HG02678 (cell line): ENCODE measurements around the gene MTG2.
A peak's percentile ranks its signal among the peaks of the same experiment; 100 is the strongest.
"Not testable (repeated sequence)": the region's sequence is repeated elsewhere in the genome, so short reads cannot be mapped to it uniquely, and the experiment has no call there.

ENCODE experiments used
- ATAC-seq: cut with Tn5 transposase; IDR thresholded peaks from one replicate; pipeline ENCODE4 v1.9.1; 2021; ENCODE audit warnings: mild to moderate bottlenecking, moderate library complexity; ENCODE audit not compliant: unreplicated experiment

Gene MTG2

DNA sequence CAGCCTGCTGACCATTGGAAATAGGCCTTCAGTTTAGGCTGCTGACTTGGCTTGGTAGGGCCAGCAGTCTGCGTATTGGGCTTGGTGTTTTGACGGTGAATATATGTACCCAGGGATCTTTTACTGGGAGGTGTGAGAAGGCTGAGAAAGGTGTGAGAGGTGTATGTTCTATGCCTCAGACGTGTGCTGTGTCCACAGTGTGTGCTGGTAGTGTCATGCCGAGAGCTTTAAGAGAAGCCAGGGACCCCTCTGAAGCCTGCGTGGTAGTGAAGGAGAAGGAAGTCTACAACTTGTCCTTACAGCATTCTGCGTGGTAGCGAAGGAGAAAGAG is 37.2 kb upstream of the MTG2 start:
- ATAC-seq, result no peak

DNA sequence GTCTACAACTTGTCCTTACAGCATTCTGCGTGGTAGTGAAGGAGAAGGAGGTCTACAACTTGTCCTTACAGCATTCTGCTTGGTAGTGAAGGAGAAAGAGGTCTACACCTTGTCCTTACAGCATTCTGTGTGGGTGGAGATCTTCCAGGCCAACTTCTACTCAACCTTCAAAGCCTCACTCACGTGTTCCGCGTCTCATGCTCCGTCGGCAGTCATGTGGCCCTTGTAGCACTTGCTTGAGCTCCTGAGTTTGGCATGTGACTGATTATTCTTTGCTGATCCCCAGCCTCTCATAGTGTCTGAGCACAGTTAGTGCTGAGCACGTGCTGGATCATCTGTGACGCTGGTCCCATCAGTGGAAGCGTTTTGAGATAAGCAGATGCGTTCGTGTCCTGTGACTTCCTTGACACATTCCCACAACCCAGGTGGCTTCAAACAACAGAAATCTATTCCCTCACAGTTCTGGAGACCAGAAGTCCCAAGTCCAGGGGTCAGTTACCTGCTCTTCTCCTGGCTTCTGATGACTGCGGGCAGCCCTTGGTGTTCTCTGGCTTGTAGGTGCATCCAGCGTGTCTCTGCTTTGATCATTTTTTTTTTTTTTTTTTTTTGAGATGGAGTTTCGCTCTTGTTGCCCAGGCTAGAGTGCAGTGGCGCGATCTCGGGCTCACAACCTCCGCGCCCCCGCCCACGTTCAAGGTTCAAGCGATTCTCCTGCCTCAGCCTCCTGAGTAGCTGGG is 36.6 kb upstream of the MTG2 start:
- no peak for ATAC-seq

DNA sequence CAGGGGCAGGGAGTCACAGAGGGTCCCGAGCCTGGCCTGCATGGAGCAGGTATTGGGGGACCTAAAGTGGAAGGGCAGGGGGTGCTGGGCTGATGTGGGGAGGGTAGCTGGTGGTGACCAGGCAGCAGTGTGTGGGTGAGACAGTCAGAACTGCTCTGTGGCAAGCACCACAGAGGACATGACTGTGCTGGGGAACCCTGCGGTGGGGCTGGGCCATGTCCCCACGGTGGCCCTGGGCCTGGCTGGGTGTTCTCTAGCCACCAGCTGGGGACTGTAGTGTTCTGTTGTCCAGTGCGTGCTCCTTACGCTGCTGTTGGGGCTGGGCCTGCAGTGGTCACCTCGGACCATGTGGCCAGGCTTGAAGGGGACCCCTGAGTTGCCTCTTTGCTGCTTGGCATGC is 35.7 kb upstream of the MTG2 start:
- ATAC-seq, result no peak

DNA sequence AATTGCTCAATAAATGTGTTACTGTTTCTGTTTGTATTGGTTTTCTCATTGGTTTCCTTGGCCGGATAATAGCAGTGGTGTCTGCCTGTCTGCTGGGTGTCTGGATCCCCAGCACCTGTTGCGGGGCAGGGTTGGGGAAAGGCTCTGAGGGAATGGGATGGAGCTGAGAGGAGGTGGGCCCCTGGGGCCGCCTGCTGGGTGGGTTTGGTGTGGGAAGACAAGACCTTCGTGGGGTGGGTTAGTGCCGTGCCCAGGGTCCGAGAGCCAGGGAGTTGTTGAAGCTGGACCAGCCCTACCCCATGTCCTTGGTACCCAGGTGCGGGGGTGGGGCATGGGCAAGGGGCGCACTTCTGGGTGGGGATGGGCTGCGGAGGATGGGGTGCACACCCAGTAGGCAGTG is 35.3 kb upstream of the MTG2 start:
- no peak for ATAC-seq

DNA sequence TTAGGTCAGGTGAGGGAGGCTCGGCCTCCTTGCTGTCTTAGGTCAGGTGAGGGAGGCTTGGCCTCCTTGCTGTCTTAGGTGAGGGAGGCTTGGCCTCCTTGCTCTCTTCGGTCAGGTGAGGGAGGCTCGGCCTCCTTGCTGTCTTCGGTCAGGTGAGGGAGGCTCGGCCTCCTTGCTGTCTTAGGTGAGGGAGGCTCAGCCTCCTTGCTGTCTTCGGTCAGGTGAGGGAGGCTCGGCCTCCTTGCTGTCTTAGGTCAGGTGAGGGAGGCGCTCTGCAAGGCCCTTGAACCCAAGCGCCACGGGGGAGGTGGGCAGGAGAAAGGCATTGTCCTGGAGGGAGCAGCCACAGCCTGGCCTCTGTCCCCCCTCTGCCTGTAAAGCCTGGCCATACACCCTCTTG is 34.4 kb upstream of the MTG2 start:
- ATAC-seq, result not testable (repeated sequence)

DNA sequence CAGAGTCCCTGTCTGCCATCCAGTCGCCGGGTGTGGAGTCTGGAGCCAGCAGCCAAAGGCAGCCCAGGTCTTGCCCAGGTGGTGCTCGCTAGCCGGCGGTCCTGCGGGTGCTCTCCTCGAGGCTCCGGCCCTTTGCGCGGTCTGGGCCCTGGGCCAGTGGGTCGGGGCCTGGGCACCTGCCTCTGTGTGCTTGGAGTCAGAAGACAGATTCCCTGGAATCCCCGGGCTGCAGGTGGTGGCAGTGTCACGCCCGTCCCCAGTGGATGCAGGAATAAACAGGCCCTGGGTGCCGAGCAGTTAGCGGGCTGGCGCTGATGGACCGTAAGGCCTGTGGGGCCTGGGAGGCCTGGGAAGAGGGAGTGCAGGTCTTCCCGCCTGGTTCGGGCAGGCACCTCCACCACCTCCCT is 33.9 kb upstream of the MTG2 start:
- ATAC-seq, result no peak

DNA sequence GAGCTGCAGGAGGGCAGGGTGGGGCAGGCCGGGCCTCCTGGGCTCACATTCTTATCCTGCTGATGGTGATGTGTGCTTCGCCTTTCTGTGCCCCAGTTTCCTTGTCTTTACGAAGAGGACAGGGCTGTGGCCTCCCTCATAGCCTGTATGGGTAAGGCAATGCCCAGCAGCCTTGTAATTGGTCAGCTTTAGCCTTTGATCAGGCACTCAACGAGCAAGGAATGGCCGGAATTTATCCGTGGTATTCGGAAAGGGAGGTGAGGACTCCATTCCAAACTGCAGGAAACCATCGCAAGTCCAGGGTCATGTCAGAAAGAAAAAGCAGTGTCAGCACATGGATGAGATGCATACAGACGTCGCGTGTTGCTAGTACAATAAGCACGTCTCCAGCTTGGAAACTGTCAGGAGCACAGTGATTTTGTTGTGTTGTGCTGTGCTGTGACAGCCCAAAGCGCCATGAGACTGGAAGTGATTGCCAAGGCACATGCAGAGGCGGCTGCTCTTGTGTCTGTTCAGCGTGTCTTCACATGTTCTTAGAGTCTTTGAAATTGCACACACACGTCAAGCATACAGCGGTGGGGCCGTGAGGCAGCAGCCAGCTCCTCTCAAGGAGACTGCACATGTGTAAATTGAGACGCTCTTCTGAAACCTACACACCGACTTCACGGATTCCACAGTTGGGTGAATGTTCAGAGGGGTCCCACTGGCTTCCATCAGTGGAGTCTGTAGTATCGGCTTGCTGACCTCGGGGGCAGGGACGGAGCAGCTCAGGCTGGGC is 33.1 kb upstream of the MTG2 start:
- no peak for ATAC-seq

DNA sequence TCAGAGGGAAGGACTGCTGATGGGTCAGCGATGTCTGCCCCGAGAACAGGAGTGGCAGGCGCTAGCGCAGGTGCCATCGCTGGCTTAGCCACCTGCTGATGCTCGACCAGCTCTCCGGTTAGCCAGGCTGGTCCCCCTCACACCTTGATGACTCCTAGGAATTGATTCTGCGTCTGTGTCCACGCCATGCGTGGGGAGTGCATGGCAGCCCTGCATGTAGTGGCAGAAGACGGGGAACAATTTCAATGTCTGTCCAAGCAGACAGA is 32.6 kb upstream of the MTG2 start:
- no peak for ATAC-seq

DNA sequence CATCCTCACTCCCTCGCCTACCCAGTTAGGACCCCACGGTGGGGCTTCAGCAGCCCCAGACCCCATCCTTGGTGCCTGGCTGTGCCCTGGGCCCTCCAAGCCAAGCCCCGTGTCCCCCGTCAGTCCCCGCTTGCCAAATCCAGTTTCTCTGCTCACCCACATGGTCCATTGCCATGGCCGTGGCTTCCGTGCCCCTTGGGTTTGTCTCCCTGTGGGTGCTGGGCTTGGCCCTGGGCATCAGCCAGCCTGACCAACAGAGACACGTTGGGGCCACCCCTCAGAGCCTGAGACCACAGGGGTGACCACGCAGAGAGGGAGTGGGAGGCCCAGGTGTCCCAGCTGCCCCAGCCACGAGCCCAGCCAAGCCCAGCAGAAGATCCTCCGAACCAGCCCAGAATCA is 31.6 kb upstream of the MTG2 start:
- no peak for ATAC-seq

DNA sequence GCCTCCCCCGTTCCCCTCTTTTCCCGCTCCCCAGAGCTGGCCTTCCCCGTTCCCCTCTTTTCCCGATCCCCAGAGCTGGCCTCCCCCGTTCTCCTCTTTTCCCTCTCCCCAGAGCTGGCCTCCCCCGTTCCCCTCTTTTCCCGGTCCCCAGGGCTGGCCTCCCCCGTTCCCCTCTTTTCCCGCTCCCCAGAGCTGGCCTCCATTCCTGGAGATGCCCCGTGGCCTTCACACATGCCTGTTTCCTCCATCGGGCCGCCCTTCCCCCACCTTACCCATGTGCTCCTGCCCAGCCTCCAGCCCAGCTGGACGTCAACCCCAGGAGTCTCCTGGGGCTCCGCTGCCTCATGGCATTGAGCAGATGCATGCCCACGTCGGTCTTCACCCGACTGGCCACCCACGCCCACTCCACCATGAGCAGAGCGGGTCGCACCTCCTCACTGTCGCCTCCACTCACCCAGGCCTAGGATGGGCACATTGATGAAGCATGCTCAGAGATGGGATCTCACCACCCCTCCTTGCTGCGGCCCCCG is 30.9 kb upstream of the MTG2 start:
- no peak for ATAC-seq

DNA sequence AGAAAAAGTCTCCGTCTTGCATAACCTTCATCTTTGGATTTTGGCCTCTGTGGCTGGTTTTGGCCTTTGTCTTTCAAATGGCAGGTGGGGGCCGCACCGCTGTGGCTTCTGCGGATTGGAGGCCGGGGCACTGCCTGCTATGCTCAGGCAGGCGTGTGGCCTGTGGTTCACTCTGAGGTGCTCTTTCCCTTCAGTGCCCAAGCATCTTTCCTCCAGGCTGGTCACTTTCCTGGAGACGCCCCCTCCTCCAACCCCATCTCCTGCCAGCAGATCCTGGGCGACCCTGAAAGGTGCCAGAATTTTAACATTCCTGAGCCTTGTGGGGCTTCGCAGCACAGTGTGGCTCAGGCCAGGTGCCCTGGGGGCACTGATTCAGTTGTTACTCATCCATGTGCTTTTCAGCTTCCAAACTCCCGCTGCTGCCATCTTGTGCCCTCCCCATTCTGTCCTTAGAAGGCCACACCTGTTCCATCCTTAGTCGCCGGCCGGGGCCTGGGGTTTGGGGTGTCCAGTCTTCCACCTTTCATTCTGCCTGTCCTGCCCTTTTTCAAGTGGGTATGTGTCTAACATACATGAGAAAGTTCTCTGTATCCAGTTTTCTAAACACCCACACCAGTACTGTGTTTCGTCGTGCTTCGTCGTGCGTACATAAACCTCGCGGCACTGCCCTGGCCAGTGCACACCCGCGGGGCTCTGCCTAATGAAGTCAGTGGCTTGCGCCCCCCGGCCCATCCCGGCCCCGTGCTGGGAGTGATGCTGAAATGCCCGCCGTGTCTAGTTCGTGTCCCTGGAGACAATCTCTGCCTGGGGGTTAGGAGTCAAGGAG is 27.2 kb upstream of the MTG2 start:
- ATAC-seq, result no peak

DNA sequence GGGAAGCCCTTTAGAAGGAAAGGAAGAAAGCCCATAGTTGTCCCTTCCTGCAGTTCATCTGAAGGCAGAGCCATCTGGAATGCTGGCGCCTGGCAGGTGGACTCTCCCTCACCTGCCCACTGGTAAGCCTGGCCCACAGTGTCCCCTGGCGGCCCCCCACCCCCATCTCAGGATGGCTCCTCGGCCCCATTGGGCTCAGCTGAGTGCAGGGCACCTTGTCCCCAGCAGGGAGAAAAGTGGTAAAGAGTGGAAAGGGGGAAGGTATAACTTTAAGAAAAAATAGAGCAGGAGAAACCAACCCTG is 26.6 kb upstream of the MTG2 start:
- ATAC-seq, result no peak

DNA sequence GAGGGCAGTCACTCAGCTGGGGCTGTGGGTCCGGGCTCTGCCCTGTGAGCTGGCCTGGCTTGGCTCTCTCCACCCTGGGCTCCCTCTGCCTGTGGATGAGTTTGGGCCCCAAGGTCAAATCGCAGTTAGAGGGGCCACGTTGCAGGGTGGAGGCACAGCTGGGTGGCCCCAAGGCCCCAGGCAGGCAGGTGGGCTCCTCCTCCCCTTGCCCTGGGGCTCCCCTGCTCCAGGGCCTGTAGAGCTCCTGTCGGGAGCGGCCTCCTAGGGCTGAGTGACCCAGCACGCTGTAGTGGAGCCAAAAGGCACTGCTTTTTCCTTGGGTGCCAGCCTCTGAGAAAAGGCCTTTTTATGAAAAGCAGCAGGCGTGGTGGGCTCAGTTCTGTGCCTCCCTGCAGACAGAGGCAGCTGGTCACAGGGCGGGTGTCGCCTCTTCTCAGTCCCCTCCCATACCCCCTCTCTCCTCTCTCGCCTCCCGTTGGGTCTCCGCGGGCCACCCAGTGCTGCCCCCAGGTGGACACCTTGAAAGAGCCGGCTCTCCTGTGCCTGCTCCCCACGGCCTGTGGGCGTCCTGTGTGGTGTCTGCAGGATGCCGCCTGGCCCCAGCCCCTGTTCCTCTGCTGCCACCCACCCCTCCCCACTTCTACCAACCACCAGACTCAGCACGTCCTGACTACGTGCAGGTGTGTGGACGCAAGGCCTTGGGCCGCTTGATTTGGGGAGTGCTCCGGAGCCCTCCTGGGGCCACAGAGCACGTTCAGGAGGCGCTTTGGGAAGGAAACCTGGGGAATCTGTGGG is 26.0 kb upstream of the MTG2 start:
- ATAC-seq, result no peak

DNA sequence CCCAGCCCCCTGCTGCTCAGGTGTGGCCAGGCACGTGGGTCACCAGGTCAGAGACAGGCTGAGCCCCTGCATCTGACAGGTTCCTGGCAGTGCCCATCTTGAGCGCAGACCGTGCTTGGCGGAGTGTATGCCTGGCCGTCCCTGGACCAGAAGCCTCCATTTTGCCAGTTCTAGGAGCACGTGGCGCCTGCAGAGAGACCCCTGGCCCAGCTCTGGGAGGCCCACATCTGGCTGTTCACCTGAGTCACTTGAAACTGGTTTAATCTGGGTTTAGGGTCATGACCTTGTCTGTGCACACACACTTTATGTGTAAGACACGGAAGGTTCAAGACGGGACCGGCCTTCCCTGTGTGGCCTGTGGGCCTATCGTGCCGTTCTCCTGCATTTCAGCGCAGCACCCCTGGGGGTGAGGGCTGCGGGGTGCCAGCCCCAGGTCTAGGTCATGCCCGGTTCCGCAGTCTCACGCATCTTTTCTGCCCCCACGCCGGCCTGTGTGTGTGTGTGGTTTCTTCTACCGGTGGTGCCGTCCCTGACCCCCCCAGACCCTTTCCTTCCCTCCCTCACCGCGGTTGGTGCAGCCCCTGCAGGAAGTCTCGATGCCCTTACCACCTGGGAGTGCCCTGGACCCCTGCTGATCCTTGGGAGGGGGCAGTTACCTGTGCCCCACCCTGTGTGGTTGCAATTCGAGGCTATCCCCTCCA is 25.3 kb upstream of the MTG2 start:
- no peak for ATAC-seq

DNA sequence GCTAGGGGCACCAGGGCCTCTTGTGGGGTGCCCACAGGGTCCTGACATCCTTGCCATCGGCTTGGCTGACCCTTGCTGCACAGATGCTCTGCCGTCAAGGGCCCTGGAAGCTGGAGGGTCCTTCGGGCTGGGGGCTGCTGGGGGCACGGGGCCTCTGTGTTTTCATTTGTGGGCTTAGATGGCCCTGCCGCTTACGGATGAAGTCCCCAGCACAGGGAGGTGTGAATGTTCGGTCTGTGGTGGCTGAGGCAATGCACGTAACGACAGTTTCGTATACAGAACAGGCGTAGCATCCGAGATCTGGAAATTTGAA is 24.8 kb upstream of the MTG2 start:
- ATAC-seq, result no peak

DNA sequence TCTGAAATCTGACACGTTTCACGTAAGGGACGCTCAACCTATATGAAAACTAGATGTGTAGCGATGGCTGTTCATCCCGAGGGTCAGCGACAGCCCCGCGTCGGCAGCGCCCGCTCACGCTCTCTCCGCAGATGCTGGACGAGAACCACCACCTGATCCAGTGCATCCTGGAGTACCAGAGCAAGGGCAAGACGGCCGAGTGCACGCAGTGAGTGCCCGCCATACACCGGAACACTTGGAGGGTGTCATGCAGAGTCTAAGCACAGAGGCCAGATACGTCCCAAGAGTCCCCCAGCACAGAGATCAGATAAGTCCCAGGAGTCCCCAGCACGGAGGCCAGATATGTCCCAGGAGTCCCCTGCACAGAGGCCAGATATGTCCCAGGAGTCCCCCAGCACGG is 24.3 kb upstream of the MTG2 start:
- no peak for ATAC-seq

DNA sequence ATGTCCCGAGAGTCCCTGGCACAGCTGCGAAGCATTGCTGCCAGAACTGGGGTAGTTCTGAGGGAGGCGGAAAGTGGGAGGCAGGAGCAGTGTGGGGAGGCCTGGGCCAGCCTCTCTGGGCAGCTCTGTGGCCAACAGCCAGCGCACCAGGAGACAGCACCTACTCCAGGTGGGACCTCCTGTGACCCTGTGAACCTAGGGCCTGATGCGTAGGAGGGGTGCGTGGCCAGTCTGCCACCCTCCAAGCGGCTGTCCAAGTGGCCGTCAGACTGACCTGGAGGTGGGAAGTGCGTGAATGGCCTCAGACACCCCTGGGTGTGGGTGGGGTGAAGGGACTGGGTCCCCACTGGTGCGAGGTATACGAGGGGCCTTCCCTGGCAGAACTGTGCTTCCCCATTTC is 23.8 kb upstream of the MTG2 start:
- no peak for ATAC-seq

DNA sequence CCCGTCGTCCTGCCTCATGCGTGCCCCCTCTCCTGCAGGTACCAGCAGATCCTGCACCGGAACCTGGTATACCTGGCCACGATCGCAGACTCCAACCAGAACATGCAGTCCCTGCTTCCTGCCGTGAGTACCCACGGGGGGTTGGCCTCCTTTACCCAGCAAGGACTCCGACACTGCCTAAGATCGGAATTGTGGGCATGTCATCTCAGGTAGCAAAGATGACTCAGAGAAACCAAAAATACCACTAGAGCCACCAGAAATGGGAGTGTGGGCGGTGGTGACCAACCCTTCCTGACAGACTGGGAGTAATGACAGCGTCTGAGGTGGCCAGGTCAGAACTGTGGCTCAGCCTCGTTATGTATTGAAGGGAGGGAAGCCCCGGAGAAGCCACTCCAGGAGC is 23.0 kb upstream of the MTG2 start:
- peak; percentile 42 for ATAC-seq

DNA sequence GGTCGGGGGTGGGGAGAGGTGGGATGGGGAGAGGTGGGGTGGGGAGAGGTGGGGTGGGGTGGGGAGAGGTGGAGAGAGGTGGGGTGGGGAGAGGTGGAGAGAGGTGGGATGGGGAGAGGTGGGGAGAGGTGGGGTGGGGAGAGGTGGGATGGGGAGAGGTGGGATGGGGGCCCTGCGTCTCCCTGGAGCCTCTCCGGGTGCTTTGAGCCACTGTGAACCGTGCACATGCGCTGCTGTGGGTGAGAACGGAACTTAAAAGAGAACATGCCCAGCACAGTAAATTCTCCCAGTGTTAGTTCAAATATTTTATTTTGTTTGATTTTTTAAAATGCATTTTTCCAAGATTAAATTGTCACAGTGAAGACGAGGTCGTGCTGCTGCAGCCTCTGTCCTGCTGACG is 22.6 kb upstream of the MTG2 start:
- ATAC-seq, result no peak

DNA sequence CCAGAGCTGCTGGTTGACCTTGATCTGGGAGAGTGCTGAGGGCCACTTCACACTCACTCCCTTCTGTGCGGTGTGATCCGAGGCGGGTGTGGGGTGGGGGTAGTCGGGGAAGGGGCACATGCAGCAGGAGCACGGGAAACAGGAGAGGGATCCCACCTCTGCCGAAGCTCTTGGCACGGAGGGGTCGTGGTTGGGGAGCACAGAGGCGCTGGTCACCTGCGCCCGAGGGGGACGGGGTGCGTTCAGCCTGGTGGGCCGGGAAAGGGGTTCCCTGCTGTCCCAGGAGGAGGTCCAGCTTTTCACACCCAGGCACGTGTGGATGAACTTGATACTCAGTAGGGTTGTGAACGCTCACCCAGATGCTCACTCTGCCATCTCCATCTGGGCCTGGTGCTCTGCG is 22.0 kb upstream of the MTG2 start:
- no peak for ATAC-seq

DNA sequence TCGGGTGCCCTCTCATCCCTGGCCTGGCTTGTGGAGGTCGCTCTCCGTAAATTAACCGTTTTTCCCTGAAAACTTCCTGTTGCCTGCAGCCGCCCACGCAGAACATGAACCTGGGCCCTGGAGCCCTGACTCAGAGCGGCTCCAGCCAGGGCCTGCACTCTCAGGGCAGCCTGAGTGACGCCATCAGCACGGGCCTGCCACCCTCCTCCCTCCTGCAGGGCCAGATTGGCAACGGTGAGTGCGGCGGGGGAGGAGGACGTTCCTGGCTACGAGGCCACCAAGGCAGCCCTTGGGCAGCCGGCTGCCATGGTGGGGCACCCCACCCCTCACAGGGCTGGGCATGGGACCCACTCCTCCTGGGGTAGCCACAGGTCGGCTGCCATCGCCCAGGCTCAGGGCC is 21.5 kb upstream of the MTG2 start:
- ATAC-seq, result no peak
